NOMO-1 (cell line): ENCODE measurements around the gene GKAP1.
"Not testable (repeated sequence)": the region's sequence is repeated elsewhere in the genome, so short reads cannot be mapped to it uniquely, and the experiment has no call there.

Experiments used
- DNase-seq, 2 experiments: peaks; one replicate each; lab custom pipeline; 2025; ENCODE audit not compliant: unreplicated experiment in 2 of 2; lab: John Stamatoyannopoulos, UW

The GKAP1 gene

DNA sequence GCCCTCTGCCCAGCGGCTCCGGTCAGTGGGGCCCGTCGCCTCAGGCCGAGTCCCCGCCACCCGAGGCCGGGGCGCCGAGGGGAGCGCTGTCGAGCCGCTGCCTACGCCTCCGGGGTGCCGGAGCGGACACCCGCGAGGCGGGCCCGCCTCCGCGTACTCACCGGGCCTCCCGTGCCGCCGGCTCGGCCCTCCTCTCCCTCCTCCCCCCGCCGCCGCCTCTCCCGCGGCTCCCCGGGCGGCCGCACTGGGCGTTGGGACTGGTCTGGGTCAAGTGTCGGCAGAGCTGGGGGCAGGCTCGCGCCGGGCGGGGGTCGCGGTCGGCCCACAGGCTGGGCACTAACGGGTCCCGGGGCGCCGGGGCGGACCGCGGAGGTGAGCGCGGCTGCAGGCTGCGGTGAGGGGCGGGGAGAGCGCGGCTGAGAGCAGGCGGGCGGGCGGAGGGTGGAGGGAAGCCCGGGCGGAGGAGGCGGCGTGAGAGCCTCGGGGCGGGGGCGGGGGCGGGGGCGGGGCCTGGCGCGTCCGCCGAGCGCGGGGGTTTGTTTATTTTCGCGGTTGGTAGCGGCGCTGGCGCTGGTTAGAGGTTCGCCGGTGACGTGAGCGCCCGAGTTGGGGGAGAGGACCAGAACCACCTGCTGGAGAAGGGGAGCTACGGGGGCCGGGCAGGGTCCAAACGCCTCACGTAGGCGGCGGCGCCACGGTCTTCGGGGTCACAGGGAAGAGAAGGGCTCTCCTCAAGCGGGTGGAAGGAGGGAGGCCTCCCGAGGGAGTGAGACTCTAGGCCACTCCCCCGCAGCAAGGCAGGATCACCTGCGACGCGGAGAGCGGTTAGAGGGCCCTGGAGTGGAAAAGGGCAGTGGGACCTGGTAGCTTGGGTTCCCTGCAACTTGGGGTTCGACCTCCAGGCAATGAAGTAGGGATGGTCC, at the start of gene GKAP1:
GKAP1 (minus strand) TSS at position 414 of the 923 bp plus-strand sequence. CDS start 11,252 bp downstream, outside the sequence.
- DNase-seq, result peak; percentile 21 to 41

DNA sequence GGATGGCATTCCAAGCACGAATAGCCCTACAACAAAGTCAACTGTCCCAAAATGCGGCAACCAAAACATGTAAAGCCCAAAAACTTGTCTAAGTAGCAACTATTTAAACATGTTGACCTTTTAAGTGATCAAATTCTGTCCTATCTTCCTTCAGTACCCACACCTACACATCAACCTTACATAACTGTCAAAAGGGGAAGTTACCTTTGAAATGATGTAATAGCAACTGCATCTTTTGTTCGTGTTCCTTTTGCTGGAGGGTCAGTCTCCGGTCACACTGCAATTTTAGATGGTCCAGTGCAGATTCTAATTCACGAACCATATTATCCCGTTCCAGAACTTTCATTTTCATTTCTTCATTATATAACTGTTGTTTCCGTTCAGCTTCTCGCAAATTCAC, 32.3 kb upstream of the GKAP1 start:
- peak in 1 of 2 experiments; percentile 9 for DNase-seq

DNA sequence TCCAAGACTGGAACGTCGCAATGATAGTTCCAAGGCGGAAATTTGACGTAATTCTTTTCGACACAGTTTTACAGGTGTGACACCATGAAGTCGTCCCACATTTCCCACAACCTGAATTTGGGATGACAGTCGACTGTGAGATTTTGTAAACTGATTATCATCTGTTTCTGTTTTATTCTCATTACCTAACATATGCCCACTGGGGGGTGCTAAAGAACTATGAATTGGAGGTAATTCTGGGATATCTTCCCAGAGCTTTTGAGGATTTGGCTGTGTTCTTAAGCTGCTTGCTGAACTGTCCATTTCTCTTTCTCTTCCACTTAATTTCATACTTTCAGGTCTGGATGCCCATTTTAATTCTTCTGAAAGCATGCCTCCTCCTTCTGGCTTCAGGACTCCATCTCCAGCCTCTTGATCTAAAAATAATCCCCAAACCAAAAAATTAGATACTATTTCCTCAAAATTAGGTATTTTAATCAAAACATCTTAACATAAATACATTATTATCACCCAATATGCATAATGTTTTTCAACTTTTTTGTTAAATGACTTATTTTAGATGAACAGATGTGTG, 19.6 kb upstream of the GKAP1 start:
- not testable (repeated sequence) for DNase-seq

DNA sequence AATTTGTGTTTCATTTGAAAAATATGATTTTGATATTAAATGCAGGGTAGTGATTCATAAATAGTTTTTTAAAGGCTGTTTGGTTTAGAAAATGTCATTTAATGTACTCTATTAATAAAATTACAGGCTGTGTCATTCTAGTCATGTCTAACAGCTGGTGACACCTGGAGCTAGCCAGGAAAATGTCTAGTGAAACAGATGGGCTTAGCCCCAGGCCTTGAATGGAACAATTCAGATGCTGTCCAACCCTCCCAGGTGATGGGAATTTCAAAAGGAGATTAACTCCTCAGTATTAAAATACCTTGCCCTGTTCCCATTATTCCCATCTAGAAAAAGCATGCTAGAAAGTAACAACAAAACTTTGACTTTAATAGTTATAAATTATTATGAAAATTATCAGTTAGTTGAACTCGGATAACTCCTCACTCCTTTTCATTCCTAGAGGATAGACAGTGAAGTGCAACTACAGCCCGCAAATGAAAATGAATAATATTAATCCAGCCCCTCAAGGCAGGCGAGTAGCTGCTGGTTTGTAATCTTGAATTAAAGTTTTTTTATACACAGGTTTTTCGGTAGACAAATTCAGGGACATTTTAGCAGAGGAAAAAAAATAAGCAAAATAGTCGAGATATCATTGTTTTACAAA, 13.0 kb upstream of the GKAP1 start:
- not testable (repeated sequence) for DNase-seq

DNA sequence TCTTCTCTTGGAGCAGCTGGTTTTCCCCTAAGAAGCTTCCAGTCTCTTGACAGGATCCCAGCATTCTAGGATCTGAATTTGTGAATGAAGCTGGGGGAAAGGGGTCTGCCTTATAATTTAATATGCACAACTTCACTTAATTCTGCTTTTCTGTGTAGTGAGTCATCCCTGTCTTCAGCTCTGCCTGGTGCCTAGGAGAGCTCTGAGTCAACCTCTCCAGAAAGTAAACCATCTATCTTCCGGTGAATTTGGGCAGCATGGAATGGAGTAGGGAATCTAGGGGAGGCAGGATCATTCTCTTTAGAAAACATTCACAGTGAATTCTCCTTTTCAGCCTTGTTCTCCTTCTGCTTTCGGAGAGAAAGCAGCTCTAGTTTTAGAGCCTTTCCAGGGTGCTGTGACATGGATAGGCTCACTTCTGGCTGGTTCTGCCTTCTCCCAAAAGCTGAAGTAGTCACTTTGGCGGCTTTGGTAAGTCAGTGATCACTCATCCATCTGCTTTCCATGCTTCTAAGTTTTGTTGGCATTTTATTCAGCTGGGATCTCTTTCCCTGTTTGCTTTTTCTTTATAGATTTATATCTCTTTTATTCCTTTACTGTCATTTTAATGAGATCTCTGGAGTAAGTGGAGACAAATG, 7.5 kb upstream of the GKAP1 start:
- not testable (repeated sequence) for DNase-seq

DNA sequence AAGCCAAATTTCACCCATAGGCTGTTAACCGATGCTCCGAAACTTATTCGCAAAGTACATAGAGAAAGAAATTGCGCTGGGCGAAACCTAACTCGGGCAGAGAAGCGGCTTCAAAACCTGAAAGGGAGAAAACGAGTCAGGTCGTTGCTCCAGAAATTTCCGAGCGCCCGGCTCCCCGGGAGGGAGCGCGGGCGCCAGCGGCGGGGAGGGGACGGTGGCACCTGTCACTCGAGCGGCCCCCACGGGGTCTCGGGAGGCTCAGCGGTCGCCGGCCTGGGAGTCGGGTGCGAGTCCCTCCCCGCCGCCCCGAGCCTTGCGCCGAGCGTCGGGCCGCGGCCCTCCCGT, 586 bp downstream of the GKAP1 start:
- not testable (repeated sequence) for DNase-seq

DNA sequence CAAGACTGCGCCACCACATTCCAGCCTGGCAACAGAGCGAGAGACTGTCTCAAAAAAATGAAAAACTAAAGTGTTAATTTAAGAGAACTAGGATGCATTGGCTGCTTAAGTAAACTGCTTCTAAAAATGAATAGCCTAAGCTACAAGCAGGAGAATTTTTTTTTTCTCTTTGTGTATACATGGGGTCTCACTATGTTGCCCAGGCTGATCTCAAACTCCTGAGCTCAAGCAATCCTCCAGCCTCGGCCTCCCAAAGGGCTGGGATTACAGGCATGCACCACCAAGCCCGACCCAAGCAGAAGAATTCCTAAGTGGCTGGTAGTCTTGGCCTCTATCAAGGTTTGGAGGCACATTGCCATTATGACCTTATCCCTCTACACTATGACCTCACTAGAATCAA, 2.4 kb downstream of the GKAP1 start:
- not testable (repeated sequence) for DNase-seq

DNA sequence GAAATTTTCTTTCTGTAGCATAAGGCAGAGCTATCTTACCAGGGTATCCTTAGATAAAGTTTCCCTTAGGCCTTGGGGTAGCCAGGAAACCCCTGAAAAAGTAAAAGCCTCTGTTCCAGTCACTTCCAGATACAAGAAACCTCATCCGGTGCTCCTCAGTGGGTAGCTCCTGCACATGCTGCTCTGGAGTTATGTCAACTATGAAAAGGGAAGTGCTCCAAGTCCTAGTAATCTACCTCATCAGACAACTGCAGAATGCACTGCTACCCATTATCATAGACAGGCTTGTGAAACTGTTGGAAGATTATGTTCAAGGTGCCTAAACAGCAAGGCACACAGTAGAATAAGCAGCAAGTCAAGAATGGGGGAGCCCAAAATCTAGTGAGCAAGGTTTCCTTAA, 8.4 kb downstream of the GKAP1 start:
- not testable (repeated sequence) for DNase-seq

DNA sequence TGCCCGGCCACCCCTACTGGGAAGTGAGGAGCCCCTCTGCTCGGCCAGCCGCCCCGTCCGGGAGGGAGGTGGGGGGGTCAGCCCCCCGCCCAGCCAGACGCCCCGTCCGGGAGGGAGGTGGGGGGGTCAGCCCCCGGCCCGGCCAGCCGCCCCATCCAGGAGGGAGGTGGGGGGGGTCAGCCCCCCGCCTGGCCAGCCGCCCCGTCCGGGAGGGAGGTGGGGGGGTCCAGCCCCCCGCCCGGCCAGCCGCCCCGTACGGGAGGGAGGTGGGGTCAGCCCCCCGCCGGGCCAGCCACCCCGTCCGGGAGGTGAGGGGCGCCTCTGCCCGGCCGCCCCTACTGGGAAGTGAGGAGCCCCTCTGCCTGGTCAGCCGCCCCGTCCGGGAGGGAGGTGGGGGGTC, 13.1 kb downstream of the GKAP1 start:
- DNase-seq, result not testable (repeated sequence)

DNA sequence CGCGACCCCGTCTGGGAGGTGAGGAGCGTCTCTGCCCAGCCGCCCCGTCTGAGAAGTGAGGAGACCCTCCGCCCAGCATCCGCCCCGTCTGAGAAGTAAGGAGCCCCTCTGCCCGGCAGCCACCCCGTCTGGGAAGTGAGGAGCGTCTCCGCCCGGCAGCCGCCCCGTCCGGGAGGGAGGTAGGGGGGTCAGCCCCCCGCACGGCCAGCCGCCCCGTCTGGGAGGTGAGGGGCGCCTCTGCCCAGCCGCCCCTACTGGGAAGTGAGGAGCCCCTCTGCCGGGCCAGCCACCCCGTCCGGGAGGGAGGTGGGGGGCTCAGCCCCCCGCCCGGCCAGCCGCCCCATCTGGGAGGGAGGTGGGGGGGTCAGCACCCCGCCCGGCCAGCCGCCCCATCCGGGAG, 13.6 kb downstream of the GKAP1 start:
- DNase-seq, result not testable (repeated sequence)

DNA sequence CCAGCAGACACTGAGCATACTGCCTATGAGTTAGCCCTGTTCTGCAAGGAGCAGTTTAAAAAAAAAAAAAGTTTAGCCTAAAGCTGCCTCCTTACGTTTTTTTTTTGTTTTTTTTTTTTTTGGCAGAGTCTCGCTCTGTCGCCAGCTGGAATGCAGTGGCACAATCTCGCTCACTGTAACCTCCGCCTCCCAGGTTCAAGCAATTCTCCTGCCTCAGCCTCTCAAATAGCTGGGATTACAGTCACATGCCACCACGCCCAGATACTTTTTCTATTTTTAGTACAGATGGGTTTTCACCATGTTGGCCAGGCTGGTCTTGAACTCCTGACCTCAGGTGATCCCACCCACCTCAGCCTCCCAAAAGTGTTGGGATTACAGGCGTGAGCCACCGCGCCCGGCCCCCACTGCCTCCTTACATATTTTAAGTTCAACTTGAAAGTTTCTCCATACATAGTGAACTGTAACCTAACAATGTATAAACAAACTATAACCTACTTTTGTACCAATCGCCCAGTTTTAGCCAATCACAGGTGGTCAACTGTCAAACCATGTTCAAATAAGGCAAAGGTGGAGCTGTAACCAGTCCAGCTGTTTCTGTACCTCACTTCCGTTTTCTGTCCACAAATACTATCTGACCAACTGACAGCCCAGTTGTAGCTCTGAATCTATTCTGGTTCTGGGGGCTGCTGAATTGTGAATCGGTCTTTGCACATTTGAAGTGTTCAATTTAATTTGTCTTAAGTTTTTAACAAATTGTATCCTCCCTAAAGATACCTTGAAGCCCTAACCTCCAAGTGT, 17.1 kb downstream of the GKAP1 start:
- no peak for DNase-seq

DNA sequence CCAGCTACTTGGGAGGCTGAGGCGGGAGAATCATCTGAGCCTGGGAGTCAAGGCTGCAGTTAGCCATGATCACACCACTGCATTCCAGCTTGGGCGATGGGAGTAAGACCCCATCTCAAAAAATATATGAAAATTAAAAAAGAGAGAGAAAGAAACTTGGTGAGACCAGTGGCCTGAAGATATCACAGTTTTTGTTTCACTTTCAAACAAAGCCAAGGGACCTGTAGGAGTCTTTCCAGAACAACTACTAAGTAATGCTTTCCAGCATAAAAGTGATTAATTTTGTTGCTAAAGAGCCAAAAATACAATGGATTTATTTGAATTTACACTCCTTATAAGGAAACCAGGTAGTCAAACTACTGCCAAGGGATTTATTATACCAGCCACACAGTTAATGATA, 23.5 kb downstream of the GKAP1 start:
- DNase-seq, result no peak

DNA sequence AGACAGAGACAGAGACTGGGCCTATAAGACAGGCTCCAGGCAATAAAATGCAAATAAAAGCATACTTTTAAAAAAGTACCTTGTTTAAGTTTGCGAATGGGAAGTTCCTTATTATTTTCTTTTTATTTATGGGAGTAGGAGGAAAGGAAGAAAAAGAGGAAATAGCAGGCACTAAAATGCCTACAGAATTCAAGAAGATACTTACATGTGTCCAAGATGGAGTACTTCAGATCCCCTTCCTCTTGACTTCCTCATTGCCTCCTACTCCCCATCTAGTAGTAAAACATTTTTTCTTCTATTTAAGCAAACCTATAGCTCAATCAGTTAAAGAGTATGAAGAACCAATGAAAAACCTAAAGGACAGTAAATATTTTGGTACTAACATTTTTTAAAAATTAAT, 24.8 kb downstream of the GKAP1 start:
- DNase-seq, result no peak

DNA sequence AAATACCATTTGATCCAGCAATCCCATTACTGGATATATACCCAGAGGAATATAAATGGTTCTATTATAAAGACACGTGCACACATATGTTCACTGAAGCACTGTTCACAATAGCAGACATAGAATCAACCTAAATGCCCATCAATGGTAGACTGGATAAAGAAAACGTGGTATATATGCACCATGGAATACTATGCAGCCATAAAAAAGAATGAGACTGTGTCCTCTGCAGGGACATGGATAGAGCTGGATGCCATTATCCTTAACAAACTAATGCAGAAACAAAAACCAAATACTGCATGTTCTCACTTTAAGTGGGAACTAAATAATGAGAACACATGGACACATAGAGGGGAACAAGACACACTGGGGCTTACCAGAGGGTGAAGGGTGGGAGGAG, 39.4 kb downstream of the GKAP1 start:
- DNase-seq, result no peak

DNA sequence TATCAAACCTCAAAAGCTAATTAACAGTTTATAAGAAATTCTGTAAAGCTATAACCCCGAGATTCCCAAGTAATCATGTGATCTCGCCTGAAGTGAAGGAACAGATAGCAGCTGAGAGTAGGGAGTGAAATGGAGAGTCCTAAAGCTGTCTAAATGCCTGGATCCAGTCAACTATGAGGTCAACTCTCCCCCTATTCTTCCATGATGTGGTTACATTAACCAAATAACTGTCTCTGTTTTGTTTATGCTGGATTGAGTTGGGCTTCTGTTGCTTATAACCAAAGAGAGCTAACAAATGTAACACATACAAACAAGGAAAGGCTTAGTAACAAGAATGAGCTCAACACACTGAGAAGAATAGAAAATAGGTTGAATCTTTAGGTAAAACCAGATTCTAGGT, 41.6 kb downstream of the GKAP1 start:
- no peak for DNase-seq

DNA sequence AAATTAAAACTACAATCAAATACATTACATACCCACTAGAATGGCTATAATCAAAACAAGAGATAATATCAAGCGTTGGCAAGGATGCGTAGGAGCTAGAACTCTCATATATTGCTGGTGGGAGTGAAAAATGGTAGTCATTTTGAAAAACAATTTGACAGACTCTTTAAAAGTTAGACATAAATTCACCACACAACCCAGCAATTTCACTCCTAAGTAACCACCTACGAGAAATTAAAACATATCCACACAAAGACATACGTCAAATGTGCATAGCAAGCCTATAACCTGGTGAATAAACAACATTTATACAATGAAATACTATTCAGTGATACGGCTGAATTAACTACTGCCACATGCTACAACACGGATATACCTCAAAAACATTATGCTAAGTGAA, 44.7 kb downstream of the GKAP1 start:
- DNase-seq, result no peak

DNA sequence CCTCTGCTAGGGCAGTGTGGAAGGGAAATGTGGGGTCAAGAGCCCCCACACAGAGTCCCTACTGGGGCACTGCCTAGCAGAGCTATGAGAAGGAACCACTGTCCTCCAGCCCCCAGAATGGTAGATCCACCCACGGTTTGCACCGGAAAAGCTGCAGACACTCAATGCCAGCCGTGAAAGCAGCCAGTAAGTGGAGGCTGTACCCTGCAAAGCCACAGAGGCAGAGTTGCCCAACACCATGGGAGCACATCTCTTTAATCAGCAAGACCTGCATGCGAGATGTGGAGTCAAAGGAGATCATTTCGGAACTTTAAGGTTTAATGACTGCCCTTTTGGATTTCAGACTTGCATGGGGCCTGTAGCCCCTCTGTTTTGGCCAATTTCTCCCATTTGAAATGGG, 52.2 kb downstream of the GKAP1 start:
- DNase-seq, result no peak

DNA sequence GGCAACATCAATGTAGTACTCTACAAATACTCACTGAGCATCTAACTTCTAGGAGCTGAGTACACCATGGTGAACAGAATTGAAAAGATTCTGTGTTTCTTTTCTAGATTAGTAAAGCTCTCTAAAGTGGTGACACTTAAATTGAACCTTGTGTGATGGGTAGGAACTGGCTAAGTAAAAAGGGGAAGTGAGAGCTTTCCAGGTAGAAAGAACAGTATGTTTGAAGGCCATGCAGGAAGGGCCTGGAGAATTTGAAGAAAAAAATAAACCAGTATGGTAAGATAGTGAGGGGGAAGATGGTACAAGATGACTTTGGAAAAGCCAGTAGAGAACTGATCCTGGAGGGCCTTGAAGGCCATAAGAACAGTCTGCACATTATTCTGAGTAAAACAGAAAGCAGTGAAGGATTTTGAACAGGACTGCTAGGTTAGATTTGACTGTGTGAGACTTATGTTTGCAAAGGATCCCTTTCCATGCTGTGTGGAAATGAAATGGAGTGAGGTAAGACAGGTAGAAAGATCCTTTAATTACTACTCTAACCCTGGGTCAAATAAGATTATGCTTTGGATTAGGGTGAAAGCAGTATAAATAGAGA, 63.1 kb downstream of the GKAP1 start:
- peak in 1 of 2 experiments; percentile 17 for DNase-seq

DNA sequence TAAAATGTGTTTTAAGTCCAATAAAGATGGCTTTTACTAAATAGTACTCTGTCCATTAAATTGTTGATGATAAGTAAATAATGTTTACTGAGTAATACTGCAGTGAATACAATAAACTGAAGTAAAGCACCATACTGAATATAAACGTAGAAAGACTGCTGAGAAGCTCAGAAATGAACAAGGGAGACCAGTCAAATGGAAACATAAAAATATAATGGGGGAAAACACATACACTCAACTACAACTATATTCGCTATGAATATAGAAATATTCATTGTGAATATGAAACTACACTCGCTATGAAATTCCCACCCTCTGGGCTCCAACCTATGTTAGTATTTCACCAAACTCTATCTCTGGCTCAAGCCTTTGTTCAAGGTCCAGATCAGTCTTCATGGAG, 67.9 kb downstream of the GKAP1 start:
- no peak for DNase-seq

DNA sequence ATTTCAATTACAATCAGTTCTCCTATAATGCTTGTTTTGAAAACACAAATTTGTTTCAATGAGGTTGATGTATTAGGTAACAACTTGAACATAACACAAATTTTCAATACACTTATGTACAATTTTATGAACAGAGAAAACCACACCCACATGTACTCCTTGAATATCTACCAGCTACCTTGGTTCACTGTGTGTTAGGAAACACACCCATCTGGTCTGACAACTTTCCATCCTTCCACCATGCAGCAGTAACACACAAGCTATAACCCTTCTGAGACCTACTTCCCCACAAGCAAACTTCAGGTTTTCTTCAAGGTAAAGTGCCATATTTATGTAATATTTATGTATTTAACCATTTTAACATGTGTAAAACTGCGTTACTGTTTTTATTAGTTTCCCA, 73.4 kb downstream of the GKAP1 start:
- no peak for DNase-seq
